NCI-H146 (cell line): Measurements from ENCODE around the gene GATA3.
A peak's percentile ranks its signal among the peaks of the same experiment; 100 is the strongest.

Experiments
- DNase-seq: peaks from one replicate; lab custom pipeline; 2025; lab: John Stamatoyannopoulos, UW

The GATA3 gene

DNA sequence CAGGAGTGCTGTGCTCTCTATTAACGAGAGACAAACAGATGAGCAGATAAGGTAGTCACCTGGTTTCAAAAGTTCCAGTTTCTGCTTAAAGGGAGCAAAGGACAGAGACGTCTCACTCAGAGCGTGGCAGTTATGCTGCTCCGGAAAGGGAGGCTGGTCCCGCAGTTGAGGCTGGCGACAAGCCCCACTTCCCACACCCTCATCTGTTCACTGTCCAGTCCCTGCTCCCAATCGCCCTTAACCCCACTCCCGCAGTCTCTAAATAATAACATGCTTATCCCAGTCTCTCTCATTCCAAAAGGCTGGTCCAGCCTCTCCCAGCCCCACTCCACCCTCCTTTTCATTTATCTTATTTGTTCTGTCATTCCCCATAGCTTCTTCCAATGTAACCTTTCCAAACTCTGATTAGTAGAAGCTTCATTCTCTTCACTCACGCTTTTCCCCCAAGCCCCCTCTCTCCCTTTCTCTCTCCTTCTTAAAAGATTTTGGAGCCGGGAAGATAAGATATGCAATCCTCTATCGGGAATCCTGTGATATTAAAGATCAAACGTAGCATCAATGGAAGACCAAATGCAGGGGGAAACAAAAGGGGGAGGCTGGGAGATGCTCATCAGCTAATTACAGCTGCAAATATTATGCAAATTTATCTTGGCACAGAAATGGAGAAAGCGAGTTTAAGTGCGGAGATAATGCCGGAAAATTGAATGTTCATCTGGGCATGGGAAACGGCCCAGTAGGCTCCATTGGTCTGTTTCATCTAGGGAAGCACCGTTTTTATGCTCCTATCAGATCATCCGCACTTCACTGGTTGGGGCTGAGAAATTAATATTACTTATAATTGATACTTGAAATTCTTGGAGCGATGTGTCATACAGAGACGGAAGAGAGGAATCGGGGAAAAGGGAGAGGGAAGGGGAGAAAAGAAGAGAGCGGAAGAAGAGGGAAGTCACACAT is 16.3 kb upstream of the GATA3 start:
- no peak for DNase-seq

DNA sequence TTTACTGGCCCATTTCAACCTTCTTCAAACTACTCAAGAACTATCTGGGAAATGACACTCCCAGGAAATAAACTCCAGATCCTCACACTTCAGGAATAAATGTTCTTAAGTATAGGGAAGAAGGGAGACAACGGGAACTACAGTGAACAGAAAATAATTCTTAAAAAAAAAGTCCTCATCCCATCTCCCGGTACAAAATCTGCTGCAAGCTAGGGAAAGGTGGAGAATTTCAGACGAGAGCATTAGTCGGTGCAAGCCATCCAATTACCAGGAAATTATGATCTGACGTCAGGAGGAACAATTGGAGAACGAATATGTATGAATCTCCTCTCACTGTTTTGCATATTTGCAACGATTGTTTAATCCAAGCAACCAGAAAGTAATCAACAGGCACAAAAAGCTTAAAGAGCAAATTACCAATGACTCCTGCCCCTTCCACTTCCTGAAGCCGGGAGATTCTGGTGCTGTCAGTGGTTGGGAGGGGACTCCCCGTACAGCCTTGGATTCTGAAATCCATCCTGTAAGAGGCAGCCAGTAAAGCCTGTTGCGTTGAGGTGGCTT is 15.1 kb upstream of the GATA3 start:
- peak; percentile 61 for DNase-seq

DNA sequence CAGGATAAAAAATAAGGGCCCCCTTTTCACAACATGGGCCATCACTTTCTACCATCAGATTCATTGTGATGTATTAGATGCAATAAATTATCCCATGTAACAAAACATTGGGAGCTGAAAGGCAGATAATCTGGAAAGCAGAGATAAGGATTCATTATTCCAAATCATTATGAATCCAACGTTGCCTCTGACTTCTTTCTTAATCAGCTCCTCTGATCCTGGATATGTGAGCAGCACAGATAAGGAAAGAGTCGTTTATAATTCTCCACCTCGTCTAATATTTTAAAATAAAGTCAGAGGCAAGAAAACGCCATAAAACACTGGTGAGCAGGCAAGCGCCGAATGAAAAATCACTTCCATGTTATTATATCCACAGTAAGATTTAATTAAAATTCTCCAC is 13.8 kb upstream of the GATA3 start:
- DNase-seq = no peak

DNA sequence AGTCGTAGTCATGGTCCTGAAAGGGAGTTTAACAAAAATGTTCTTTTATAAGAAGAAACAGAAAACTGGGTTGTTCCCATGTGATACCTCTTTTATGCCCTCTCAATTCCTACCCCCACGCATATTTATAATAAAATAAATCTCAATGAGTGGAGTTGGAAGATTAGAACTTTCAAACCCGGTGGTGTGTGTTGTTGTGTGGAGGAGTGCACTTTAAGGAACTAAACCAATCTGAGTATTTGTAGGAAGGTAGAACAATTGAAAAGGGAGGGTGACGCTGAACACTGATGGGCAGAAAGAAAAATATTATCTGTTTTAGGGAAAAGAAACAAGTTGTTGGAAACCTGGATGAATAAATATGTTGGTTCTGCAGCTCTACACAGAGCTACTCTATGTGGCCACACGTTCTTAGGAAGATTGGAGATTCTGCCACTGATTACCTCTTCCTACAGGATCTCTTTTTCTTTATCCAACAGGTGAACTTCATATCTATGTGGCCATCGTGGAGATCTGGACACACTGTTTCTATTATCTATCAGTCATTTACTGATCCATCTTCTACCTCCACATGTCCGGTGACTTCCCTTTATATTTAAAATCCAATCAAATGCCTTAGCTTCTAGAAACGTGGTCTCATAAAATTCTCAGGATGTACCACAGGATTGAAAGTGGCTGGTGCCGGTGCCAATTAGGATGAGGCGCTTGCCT is 13.1 kb upstream of the GATA3 start:
- no peak for DNase-seq

DNA sequence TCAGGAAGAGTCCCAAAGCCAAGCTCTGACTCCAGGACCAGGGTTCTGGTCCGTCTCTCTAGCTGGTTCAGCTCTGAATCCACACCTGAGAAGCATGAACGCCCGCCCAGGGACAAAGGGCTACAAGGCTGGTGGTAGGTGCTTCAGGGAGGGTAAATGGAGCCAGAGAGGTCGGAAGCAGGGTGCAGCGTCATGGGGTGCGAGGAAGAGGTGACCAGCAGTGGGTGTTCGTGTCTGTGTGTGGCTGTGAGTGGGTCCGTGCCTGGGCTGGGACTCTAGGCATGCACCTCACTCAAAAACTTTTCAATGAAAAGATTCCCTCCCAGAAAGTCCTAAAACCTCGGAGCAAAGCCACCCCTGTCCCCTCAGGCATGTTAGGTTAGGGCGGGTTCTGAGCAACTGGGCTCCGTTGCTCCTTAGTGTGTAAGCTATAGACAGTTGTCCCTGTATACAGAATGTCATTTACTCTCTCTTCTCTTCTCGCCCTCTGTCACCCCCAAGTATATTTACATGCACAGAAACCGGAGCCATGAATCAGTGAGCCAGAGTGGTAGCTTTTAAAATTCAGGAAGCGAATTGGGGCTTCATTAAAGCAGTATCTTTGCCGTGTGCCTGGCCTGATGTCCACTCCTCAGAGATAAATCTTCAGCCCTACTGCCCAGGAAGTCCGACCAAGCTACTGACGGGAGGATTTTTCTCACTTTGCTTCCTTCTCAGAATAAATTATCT is 12.3 kb upstream of the GATA3 start:
- no peak for DNase-seq

DNA sequence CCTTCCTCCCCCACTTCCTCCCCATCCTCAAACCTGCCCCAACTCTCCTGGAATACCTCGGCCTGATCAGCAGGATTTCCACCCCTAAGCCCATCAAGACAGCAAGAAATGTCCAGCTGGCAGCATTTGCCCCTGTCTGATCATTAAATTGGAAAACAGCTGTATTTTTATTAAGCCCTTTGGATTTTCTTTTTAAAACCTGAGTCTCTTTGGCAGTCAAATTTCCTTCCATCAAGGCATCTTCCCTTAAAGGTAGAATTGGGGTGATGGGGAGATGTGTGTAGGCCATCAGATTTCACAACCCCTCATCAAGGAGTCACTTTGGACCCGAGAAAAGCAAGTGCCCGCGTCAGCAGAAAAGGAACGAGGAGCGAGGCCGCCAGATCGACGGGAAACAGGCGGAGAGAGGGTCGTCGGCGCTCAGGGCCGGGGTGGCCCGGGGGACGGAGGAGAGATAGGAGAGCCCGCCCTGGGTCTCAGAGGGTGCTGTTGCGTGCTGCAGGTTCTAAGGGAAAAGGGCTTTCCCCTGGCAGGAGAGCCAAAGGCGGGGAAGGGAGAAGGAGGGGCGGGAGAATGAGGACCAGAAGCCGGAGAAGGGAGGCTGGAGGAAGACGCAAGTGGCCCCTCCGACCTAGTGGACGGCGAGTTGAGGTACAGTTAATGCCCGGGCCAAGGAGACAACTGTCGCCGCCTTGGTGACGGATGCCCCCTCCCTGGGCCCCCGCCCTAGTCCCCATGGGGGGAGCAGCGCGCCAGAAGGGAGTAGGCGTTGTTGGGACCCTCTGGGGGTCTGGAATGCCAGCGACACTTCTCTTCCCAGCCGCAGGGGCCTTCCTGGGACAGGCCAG is 11.5 kb upstream of the GATA3 start:
- no peak for DNase-seq

DNA sequence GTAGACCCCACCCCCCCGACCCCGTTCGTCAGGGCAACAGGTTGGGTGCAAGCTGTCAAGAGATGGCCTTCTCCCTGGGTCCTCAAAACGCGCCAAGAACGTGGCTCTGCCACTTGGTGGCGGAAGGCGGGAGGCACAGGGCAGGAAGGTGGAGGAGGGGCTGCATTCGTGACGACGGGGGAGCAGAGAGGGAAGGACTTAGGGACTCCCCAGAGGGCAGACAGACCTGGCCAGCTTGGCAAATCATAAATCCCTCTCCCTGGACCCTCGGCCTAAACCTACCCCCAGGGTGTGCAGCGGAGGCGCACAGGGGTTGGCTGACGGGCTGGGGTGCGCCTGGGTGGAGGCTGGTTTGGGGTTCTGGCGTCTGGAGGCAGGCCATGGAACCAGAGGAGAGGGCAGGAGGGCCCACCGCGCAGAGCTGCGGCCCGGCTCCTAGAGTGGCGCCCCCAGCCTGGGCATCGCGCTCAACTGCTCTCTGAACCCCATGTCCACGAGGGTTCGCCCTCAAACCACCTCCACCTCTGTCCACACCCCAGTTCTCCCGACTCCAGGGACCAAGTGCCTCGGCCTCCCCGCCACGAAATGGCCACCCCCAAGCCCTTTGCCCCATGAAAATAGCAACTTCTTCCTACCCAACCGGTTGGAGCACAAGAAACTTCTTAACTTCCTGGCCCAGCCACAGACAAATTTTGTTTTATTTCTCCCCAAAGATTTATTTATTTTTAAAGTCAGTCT is 10.8 kb upstream of the GATA3 start:
- DNase-seq = no peak

DNA sequence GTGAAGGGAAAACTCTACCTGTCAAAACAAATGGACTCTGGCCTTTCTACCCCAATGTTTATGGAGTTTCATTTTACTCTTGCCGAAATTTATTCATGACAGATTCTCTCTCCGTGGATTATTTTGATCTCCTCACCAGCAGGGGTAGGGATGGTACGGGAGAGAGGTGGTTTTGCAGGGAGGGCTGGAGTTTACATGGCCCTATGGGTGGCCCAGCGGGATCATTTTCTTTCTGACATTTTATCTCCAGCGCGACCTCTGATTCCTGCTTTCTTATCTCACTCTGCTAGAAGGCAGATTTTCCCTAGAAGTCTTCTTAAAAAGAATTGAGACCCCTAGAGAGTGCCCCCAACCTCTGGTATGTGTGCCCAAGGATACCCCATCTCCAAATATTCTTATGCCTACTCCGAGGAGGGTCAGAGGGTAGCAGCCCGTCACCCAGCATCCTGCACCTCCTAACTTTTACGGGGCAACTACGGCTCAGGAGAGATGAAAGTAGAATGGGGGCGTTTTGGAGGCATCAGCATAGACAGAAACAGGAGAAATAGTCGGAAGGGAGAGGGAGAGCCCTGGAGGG is 10.1 kb upstream of the GATA3 start:
- DNase-seq = no peak

DNA sequence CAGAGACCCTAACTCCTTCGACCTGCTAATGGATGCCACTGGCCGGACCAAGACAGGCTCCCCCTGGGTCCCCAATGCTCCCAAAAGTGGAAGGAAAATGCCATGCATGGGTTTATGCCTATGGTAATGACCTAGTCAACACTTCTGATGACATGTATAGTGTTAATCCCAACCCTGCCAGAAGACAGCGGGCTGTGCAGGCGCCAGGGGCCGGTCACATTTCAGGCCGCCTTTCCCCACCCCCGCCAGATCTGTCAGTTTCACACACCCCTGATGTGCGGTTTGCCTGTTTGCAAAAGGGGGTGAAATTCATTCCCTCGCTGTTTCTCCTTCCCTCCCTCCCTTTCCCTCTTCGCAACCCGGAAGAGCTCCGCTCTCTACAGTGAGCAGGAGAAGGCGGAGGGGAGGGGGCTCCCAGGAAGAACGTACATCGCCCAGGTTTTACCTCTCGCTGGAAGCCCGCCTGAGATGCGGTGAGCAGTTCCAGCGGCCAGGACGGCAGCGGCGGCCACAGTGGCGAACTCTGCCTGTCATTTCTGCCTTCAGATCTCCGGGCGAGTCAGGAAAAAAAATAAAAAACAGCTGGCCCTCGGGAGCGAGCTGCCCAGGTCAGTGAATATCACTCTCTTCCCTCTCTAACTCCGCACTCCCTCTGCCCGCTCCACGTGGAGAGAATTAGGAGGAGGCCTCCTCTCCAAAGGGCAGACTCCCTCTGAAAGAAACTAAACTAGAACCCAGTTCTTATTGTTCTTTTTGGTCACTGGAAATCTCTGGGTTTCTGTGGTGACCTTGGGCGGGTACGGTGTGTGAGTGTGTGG is 9.4 kb upstream of the GATA3 start:
- DNase-seq = peak; percentile 82

DNA sequence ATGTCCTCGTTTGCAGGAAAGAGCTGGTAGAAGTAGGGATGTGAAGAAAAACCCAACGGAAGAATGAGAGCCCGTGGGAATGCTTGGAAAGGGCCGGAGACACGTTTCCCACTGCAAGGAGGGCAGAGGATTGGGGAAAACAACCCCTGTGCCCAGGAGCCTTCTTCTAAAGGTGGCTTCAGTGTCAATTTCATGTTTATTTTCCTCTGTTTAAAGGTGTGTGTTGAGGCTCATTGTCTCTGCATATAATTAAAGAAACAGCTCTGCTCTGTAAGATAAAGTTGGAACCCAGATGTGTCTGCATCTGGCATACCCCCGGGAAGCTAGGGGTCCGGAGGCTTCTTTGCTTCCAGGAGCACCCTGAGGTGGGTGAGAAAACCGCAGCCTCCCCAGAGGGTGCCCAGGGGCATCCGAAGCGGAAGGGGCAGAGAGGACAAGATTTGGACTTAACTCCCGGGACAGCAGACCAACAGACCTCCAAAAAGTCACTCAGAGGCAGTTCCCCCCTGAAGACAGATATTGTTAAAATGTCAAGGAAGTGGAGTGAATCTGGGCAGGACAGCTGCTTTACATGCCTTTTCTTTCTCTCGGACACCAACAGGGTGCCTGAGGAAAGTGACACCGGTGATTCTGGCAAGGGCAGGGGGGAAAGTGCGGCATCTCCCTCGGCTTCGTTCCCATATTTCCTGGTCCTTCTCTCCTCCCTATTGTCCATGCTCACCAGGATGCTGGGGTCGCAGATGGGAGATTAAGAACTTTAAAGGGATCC is 8.6 kb upstream of the GATA3 start:
- DNase-seq = peak; percentile 36

DNA sequence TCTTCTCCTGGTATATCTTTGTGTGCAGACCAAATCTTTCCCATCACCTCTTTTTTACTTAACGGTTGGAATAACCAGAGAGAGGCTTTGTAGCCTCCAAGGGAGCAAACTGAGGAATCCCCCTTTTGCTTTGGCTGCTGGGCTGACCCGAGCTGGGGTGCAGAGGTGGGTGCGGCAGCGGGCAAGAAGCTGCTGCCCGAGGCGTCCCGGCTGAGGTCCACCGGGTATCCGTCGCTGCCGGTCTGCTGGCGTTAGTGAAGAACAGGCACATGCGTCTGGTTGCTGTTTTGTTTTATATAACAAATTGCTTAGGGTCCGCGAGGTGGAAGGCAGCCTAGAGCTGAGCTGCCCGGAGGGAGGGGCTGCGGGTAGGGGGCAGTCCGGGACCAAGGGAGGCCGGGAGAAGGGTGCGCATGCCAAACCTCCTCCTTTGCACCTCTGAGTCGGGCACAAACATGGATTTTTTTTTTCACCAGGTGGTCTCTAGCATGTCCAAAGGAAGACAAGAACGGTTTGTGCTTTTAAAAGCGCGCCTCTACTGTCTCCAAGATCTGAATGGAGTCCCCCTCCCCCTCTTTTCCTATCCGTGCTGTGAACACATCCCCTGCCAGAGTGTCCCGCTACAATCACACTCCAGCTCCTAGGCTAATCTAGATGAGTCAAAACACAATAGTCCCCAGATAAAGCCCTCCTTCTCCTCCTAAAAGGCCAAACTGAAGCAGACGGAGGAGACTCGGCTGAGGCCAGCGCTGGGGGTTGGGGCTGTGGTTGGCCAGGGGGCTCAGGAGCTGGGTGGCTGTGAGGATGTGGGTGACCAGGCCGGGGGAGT is 6.8 kb upstream of the GATA3 start:
- DNase-seq = no peak

DNA sequence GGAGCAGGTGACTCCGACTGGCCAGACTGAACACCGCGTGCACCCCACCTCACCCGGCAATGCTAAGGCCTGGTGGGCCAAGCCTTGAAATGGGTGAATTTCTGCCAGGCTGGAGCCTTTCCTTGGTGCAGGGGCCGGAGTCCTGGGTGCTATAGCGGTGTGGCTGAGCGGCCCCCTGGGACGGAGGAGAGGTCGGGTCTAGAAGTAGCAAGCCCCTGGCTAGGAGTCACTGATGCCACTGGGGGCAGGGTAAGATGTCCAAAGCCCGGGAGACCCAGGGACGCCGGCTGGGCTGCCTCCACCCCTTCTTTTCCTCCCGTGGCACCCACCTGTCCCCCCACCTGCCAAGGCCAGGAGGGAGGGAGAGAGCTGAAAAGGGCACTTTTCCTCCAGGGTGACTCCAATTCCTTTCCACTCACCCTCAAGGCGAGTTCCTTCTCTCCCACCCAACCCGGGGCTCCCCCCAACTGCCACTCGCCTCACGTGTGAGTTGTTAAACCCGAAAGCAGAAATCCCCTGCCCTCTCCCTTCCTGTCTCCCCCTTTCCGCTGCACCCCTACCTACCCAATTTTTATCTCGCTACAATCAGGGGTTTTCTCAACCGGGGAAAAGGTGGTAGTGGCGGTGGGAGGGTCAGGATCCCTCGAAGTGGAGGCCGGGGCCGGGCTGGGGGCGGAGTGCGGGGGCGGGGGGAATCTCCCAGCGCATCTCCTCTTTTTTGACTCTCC is 6.0 kb upstream of the GATA3 start:
- no peak for DNase-seq

DNA sequence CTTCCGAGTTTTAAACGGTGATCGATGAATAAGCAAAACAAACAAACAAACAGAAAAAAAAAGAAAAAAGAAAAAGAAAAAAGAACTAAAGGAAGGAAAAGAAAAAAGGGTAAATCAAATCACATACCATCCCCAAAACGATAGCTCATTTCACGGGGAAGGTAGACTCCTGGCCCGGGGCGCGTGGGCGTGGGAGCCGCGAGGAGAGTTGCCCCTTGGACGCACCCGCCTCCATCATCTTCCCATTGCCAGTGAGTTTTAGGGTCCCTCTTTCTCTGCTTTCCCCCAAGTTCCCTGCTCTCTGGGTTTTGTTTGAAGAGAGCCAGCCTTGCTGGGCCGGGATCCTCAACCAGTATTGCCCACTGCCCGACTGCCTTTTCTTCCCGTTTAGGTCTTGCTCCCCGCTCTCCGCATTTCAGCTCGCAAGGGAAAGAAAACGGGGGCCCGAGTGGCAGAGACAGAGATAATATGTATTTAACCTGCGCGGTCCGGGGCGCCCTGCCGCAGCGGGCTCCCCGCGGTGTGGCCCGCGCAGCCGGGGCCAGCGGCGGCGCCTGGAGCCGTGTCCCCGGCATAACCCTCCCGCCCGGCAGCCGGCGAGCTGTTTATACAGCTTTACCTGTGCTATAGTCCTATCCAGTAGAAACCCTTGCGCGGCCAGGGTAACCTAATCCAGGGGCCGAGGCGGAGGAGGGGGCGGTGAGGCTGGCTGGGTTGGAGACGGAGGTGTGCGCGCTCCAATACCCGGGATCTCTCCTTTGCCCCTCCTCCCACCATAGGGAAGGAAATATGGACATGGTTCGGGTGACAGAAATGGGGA is 5.2 kb upstream of the GATA3 start:
- DNase-seq = peak; percentile 84

DNA sequence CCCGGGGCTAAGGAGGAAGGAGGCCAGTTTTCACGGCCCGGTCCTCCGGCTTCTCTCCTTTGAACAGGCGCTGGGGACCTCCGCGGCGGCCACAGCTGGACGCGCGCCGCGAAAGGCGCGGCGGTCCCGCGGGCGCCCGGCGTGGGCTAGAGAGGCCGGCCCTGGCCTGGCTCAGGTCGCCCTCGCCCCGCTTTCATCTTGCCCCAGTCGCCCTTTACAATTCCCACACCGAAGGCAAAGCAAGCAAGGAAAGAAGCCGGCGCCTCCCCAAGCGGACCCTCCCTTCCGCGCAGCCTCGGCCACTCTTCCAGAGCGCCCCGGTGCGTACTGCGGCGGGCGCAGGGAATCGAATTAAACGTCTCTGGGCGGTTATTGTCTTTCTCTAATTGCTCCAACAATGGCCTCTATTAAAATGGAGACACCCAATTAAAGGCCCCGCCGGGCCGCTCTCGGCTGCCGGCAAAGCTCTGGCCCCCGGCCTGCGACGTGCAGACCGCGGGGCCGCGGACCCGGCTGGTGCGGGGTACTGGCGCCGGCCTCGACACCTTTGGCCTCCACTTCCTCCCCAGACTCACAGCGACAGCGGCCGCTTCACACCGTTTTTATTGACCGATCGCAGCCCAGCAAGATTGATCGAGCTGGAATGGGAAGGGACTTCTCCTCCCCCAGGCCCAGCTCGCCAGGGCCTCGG is 4.5 kb upstream of the GATA3 start:
- peak; percentile 78 for DNase-seq

DNA sequence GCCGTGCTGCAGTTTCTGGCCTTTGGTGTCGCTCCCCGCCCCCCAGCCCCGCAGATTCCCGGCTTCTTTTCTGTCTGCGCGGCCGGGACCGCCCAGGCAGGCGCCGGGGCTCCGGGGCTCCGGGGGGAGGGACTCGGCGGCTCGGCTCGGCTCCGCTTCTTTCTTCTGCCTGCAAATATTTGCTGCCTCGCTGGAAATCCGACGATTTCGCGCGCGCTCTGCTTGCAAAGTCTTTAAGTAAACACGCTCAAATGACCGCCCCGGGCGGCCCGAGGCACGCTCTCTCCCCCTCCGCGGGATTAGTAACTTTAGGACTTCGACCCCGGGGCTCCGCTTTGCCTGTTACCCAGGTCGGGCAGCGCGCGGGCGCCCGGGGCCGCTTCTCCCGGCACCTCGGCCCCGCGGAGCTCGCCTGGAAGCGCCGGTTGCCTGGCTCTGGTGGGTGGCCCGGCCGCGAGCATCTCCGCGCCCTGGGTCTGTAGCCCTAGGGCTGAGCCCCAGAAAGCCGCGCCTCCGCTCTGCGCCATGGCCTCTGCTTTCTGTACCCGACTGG is 3.9 kb upstream of the GATA3 start:
- peak; percentile 78 for DNase-seq
